GM10248 (cell line): Measurements from ENCODE around the gene NUP205.

Experiments used
- CTCF ChIA-PET: fragments of 300-600 bp; sonication (Branson Sonifier 250); formaldehyde crosslinking; extraction: SDS; loops from one replicate; lab custom pipeline; 2021; ENCODE audit warnings: antibody characterized with exemption; lab: Yijun Ruan, JAX
- POLR2A ChIA-PET: fragments of 350-650 bp; sonication (Branson Sonifier 250); formaldehyde crosslinking; extraction: SDS; loops from one replicate; lab custom pipeline; 2020; ENCODE audit warnings: antibody characterized with exemption; lab: Yijun Ruan, JAX
- DNase-seq: peaks from one replicate; pipeline ENCODE4 v3.0.0; 2012; ENCODE audit errors: extremely low spot score
- TF ChIP-seq, protein P1 (sequence below): IDR thresholded peaks from 2 replicates; pipeline ENCODE4 v1.5.1; 2012; ENCODE audit warnings: mild to moderate bottlenecking, low read depth; ENCODE audit errors: extremely low read depth, missing control alignments, control extremely low read depth

NUP205 gene

DNA sequence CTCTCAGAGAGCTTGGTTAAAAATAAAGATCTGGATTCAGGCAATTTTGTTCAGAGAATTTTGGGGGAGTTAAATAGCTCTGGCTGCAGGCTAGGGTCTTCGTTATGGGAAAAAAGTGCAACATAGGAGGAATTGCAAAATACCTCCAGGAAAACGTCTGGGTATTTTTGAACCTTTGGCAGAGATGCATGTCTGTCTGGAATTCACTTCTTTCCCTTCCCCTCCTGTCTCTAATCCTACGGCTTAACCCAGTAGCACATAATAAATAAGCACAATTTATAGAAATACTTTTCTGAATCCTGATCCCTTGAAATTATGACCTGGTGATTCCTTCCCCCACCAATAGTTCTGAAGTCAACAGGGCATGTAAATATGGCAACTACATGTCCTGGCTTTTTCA lies 19.3 kb upstream of the NUP205 start:
- ChIA-PET CTCF (interaction anchor here (1.2 to 2.1 kb wide), 2 partner anchors 13 to 28 kb away, joined by 3 to 8 read pairs; no protein-coding TSS in a partner anchor), POLR2A (no interaction called here)
- TF ChIP-seq, protein P1, sequence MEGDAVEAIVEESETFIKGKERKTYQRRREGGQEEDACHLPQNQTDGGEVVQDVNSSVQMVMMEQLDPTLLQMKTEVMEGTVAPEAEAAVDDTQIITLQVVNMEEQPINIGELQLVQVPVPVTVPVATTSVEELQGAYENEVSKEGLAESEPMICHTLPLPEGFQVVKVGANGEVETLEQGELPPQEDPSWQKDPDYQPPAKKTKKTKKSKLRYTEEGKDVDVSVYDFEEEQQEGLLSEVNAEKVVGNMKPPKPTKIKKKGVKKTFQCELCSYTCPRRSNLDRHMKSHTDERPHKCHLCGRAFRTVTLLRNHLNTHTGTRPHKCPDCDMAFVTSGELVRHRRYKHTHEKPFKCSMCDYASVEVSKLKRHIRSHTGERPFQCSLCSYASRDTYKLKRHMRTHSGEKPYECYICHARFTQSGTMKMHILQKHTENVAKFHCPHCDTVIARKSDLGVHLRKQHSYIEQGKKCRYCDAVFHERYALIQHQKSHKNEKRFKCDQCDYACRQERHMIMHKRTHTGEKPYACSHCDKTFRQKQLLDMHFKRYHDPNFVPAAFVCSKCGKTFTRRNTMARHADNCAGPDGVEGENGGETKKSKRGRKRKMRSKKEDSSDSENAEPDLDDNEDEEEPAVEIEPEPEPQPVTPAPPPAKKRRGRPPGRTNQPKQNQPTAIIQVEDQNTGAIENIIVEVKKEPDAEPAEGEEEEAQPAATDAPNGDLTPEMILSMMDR, result no peak
- no peak for DNase-seq

DNA sequence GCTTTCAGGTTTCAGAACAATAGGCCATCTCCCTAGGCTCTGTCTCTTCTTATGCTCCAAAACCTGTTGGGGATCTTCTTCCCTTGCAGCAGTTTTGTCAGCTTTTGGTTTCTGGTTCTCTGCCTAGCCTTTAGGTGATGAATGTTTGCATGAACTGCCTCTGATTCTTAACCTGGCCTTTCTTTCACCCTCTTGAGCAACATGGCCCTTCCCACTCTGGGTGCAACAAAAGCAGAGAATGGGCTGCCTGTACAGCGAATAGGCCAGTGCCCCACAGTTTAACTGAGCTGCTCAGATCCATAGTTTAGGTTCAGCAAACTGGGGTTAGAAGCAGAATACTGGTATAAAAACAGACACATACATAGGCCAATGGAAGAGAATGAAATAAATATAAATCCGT lies 18.1 kb upstream of the NUP205 start:
- CTCF ChIA-PET, result interaction anchor here (1.2 kb wide), 1 partner anchor 16 kb away, joined by 4 read pairs; no protein-coding TSS in a partner anchor
- DNase-seq, result no peak
- TF ChIP-seq, protein P1, result no peak
- POLR2A ChIA-PET, result no interaction called here

DNA sequence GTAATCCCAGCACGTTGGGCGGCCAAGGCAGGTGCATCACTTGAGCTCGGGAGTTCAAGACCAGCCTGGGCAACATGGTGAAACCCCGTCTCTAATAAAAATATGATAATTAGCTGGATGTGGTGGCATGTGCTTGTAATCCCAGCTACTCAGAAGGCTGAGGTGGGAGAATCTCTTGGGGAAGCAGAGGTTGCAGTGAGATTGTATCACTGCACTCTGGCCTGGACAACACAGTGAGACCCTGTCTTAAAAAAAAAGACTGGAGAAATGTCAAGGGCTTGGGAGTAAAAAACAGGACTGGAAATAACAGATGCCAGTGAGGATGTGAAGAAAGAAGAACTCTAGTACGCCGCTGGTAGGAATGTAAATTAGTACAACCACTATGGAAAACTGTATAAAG lies 16.7 kb upstream of the NUP205 start:
- ChIA-PET CTCF (interaction anchor here (1.1 to 2.0 kb wide), 3 partner anchors 9 to 18 kb away, joined by 3 to 6 read pairs (median 4); no protein-coding TSS in a partner anchor), POLR2A (no interaction called here)
- TF ChIP-seq, protein P1, result no peak
- DNase-seq, result no peak

DNA sequence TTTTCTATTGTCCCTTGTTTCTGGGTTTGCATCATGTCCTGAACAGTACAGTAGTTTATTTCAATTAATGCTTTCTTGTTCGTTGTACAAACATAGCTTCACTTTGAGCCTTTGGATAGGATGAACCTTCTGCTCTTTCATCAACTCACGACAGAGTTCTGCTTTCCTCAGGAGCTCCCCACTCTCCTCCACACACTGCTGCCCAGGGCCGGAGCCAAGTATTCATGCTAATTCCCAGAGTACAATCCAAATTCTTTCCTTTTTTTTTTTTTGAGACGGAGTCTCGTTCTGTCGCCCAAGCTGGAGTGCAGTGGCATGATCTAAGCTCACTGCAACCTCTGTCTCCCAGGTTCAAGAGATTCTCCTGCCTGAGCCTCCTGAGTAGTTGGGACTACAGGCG lies 7.5 kb upstream of the NUP205 start:
- no peak for DNase-seq
- ChIA-PET POLR2A (no interaction called here), CTCF (interaction anchor here (0.9 to 2.9 kb wide), 2 partner anchors 9 to 13 kb away, joined by 3 to 8 read pairs; no protein-coding TSS in a partner anchor)
- TF ChIP-seq, protein P1, result no peak

DNA sequence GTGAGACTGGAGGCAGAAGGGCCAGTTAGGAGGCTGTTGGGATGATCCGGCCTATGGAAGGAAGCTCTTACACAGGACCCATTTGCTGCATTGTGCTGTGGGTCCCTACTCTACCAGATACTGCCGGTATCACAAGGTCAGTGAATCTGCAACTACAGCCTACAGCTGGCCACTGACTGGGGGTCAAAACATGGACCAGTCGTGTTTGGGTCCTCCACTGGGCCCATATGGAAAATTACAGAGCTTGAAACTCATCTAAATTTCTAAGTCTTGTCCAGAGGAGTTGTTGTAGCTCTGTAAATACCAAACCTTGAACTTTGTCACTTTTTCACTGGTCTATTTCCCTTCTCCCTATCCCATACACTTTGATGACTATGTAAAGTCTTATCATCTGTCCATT lies 5.6 kb upstream of the NUP205 start:
- ChIA-PET CTCF (interaction anchor here (1.0 to 2.9 kb wide), 8 partner anchors 11 to 278 kb away, joined by 3 to 8 read pairs (median 4); no protein-coding TSS in a partner anchor), POLR2A (interaction anchor here (0.6 kb wide), 1 partner anchor 10 kb away, joined by 5 read pairs; no protein-coding TSS in a partner anchor)
- DNase-seq, result no peak
- TF ChIP-seq, protein P1, result no peak

DNA sequence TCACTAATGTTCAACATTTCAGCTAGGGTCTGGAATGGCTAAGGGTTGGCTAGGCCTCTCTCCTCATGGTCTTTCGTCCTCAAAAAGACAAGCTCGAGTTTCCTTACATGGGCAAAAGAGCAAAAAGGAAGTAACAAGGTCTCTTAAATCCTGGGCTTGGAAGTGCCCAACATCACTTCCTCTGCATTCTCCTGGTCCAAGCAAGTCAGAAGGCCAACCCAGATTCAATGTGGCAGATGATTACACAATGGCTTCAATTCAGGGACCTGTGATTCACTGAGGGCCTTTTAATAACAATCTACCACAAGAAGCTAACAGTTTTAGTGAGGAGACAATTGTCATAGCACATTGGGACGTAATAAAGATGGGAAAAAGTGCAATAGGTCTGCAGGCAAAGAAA lies 4.4 kb upstream of the NUP205 start:
- POLR2A ChIA-PET, result no interaction called here
- CTCF ChIA-PET, result interaction anchor here (0.8 to 1.9 kb wide), 4 partner anchors 10 to 278 kb away, joined by 3 to 7 read pairs (median 4); no protein-coding TSS in a partner anchor
- no peak for DNase-seq
- TF ChIP-seq, protein P1, result no peak
